Activated effector memory CD4-positive, alpha-beta T cell treated with anti-CD3 and anti-CD28 coated beads, Interleukin-2, amount 50 U/mL, for 16 hours (primary cell): ENCODE results near the gene FBXO42.
"Not testable (repeated sequence)": the region's sequence is repeated elsewhere in the genome, so short reads cannot be mapped to it uniquely, and the experiment has no call there.

Experiments
- DNase-seq: peaks from one replicate; pipeline ENCODE4 v3.0.0-alpha.2; 2020

Gene FBXO42

DNA sequence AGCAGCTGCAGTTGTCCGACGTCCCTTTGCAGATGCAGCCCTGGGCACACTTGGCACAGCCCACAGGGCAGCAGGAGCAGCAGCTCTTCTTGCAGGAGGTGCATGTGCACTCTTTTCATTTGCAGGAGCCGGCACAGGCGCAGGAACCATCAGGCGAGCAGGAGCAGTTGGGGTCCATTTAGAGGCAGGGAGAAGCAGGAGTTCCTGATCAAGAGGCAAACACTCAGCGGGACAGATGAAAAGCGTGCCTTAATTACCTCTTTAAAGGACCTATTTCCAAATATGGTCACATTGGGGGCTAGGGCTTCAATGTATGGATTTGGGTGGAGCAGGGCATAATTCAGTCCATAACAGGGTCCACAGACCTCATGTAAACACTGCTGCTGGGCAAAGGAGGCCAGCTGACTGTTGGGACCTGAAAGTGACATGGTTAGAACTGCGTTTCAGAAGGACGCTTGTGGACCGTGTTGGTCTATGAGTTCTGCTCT, 111.0 kb downstream of the FBXO42 start:
- DNase-seq, result peak; percentile 50

DNA sequence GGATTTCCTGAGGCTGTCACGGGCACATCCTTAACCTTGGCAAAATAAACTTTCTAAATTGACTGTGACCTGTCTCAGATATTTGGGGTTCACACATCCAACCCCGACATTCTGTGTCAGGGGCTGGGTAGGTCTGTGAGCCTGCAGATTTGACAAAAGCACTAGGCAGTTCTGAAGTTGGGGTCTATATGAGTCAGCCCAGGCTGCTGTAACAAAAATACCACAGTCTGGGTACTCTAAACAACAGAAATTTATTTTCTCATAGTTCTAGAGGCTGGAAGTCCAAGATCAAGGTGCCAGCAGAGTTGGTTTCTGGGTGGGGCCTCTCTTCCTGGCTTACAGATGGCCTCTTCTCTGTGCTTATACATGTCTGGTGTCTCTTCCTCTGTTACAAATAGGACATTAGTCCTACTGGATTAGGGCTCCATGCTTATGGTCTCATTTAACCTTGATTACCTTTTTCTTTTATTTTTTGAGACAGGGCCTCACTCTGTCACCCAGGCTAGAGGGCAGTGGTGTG, 112.2 kb downstream of the FBXO42 start:
- DNase-seq, result no peak

DNA sequence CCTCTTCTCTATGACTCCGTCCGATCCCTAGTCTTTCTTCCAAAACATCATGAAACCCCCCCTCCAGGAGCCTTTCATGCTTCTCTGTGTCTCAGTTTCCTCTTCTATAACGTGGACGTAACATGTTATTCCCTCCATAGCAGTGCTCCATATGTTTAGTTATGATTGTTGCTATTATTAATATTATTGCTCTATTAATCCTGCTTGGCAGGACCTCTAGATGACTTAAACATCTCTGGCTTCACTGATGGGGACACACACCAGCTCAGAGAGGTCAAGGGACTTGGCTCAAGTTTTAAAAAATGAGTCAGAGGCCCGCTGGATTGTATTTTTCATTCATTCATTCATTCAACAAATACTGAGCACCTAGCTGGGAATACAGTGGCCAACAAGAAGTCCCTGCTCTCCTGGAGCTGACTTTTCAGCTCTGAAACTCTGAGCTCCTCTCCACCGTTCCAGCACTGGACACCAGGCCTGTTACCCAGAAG, 114.9 kb downstream of the FBXO42 start:
- no peak for DNase-seq

DNA sequence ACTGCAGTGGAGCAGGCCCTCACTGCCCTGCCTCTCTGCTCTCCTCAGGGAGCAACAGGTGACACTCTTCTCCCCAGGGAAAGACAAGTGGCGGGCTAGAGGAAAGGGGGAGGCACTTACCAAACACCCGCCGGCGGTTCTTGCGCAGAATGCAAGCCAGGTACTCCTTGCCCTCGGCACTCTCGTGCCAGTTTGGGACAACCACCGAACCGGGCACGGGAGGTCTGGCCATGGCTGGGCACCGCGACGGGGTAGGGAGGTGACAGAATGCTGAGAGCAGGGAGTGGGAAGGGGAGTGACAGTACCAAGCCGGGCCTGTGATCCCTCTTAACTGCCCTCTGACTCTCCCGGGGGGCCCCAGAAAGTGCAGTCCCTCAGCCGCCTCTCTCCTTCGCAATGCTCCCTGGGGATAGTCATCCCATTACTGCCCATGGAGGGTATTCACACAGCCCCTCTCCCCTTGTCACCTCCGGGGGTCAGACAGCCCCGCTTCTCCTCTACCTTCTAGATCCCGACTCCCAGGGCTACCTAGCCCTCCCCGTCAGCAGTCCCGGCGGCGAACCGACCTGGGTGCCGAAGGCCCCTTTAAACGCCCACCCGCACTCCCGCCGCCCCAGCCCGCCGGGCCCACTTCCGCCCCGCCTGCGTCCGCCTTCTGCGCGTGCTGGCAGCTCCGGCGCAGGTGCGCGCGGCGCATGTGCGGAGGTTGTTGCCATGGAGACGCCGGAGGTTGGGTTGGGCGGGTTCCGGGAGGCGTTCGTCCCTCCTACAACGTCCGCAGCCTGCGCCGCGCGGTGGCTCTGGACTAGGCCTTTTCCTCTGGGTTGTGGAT, 115.6 kb downstream of the FBXO42 start, which contains the start of gene CPLANE2:
CPLANE2 (minus strand) TSS at position 673 of the 832 bp plus-strand sequence; CDS start at position 232, 441 bp downstream.
- DNase-seq, result peak; percentile 99

DNA sequence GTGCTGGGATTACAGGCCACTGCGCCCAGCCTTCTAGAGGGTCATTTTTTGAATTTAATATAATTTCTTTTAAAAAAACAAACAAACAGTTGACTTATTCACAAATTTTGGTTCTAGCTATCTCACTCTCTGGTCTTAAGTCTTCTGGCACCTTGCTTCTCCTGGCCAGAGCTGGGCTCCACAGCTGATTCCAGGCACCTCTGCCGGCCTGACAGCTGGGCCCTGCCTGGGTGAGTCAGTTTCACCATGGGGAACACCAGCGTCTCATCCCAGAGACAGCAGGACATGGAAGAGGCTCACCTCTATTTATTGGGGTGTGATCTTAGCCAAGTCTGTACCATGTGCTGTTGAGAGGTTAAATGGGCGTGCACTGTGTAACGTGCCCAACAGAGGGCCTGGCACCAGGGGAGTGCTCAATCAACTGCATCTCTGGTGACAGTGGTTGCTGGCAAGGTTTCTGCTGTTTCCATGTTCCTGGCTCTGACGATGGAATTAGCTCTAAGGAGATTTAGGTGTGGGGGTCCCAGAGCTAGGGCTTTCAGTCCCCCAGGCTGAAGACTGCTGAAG, 116.3 kb downstream of the FBXO42 start:
- peak; percentile 84 for DNase-seq

DNA sequence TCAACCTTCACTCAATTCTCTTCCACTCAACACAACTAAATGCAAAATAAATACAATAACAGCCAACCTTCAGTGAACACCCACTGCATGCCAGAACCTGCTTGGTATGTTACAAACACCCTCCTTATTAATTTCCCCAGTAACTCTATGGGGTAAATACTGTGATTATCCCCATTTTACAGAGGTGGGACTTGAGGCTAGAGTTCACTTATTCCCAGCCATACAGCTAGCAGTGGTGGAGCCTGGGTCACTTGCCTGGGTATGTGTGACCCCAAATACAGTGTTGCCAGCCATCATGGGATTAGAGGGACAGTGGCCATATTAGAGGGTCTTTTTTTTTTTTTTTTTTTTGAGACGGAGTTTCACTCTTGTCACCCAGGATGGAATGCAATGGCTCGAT, 116.9 kb downstream of the FBXO42 start:
- DNase-seq, result no peak

DNA sequence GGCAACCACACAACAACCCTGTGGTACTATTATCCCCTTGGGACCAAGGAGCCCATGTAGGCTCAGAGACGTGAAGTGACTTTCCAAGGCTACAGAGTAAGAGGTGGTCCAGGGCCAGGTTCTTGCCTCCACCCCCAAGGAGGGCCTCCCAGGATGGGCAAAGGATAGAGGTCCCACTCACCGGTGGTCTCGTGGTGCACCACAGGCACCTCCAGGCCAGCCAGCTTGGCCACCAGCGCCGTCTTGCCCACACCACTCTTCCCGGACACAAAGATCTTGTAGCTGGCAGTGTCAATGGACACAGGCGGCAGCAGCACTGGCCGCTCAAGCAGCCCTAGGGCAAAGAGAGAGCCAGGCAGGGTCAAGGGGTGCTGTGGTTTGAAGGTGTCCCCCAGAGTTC, 118.8 kb downstream of the FBXO42 start:
- no peak for DNase-seq

DNA sequence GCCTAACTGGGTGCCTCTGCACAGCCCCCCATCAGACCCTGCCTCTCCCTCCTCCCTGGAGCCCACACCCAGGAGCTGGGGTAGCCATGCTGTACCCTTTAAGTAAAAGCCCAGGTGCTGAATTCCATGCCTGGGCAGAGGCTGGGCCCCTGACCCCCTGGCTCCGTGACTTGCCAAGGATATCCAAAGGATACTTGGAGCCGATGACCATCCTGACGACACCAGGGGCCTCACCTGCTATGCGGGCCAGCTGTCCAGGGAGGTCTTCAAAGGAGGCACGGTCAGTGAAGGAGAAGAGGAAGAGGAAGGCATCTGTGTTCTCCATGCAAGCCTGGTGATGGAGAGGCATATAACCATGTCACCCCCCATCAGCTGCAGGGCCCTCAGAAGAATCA, 120.0 kb downstream of the FBXO42 start:
- no peak for DNase-seq

DNA sequence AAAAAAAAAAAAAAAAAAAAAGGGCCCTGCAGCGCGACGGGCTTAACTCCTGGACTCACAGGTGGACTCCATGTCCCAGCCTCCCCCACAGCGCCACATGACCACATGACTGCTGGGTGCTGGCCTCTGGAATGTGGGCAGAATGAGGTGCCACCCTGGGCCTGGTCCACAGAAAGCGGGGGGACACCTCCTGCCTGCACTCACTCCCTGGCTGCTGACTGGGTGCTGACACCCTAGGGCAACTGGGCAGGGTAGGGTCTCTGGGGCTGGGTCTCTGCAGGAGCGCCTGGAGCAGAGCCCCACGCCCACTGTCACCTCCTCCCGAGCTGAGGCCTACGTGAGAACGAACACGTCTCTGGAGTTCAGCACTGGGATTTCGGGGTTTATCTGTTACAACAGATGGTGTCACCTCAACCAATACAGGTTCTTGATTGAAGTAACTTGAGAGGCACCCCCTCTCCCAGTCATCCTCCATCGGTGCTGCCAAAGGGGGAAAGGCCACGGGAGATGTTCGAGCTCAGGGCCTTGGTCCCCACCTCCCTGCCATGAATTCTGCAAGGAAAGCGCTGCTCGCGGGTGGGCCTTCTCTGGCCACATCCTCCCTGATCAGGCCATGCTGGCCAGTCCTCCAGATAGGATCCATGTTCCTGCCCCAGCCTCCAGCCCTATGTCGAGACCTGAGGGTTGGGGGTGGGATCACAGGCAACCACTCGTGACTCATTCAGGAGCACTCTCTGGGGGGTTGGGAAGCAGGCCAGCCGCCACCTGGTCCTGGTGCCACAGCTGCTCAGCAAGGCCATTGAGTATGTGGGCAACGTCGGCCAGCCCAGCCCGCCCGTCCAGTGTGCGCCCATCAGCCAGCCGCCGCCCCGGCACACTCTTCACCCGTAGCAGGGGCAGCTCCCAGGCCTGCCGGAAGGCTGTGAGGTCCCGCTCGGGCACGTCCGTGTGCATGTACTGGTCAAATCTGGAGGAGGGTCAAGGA, 120.7 kb downstream of the FBXO42 start:
- DNase-seq, result no peak

DNA sequence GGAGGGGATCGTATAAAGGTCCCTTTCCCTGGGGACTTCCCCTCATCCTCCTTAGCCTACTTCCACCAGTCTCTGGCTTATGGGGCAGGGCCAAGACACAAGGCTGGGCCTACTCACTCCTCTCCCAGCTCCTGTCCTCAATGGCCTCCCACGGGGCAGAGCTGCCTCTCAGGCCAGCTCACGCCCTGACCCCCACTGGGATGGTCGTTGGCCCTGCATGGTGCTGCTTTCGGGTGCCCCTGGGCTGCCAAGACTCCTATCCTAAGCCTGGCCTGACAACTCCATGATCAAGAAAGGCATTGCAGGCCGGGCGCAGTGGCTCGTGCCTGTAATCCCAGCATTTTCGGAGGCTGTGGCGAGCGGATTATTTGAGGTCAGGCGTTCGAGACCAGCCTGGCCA, 121.5 kb downstream of the FBXO42 start:
- DNase-seq, result no peak

DNA sequence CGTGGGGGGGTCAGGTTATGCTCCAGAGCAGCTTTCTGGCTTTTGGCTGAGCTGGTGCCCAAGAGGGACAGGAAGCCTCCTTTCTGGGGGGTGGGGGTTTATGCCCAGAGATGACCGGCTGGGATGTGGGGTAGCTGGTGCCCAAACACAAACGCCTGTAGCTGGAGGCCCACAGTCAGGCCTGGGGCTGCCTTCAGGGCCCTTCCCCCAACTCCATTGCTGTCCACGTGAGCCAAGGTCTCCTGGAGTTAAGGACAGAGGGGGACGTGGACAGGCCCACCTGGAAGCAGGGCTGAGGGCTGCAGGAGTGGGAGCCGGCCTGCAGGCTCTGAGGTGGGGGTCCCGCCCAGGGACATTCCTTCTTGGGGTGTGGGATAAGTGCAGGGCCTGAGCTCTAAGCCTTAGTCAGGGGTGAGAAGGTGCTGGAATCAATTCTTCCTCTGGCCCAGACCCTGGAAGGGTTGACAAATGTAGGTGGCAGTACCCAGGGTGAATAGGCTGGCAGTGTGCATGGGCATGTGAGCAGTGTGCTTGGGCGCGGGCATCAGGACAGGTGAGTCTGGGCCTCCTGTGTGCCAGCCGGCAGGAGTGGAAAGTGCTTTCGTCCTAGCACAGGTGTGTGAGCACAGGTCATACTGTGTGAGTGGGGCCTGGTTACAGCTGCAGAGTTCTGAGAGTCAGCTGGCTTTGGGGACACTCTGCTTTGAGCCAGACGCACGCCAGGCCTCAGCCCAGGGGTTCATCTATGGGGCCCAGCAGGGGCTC, 122.1 kb downstream of the FBXO42 start:
- DNase-seq, result no peak

DNA sequence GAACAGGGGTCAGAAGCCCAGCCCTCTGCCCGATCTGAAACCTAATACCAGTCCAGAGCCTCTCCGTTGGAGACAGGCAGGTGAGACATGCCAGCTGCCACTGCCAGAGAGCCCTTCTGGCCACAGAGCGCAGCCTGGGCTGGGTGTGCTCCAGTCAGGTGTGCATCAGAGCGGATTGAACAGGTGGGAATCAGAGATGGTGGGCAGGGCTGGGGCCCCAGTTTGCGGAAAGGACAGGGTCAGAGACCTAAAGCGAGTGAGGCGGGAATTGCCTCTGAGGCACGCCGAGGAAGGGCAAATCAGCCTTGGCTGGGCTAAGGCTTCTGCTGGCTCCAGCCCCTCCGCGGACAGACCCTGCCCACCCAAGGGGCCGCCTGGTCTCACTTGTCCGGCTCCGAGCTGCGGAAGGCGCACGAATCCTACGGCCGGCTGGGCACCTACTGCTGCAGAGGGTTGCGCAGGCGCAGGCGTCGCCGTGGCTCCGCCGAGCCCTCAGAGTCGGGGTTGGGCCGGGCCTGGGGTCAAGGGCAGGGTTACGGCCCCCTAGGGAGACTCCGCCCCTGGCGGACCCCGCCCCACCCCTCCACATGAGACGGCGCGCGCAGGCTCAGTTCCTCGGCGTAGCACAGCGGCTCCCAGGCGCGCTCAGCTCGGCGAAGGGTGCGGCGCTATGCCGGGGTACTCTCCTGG, 125.6 kb downstream of the FBXO42 start:
- DNase-seq, result no peak

DNA sequence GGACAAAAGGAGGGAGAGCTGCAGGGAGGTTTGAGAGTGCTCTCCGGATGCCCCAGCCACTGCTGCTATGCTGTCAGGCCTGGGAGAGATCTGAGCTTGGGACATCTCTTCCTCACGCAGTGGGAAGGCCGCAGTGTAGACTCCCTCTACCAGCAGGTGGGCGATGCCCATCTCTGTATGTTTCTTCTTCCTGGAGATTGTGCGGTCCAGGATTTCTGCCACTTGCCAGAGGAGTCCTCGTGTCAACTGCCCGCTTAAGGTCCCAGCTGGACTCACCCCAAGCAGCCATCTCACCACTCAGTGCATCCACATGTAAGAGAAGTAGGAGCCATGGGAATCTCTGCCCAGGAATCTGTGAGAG, 126.2 kb downstream of the FBXO42 start:
- DNase-seq, result no peak

DNA sequence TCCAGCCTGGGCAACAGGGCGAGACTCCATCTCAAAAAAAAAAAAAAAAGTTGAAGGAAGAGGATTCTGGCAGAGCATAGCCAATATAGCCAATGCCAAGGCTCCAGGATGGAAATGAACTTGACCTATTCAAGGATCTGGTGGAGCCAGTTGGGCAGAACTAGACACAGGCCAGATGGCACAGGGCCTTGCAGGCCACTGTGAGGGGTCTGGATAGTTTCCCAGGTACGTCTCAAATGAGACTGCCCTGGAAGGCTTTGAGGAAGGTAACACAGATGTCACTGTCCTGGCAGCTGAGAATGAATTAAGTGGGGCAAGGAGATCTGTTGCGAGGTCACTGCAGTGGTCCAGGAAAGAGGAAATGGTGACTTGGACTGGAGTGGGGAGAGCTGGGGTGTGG, 127.8 kb downstream of the FBXO42 start:
- DNase-seq, result no peak

DNA sequence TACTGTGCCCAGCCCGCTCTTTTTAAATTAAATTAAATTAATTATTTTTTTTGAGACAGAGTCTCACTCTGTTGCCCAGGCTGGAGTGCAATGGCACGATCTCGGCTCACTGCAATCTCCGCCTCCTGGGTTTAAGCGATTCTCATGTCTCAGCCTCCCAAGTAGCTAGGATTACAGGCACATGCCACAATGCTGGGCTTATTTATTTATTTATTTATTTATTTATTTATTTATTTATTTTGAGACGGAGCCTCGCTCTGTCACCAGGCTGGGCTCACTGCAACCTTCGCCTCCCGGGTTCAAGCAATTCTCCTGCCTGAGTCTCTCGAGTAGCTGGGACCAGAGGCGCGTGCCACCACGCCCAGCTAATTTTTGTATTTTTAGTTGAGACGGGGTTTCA, 129.6 kb downstream of the FBXO42 start:
- not testable (repeated sequence) for DNase-seq

DNA sequence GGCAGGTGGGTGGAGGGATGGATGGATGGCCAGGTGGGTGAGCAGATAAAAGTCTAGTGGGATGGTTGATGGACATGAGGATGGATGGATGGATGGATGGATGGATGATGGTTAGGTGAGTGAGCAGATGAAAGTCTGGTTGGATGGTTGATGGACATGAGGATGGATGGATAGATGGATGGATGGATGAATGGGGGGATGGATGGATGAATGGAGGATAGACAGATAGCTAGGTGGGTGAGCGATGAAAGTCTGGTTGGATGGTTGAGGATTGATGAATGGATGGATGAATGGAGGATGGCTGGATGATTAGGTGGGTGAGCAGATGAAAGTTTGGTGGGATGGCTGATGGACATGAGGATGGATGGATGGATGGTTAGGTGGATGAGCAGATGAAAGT, 130.8 kb downstream of the FBXO42 start:
- DNase-seq, result no peak

DNA sequence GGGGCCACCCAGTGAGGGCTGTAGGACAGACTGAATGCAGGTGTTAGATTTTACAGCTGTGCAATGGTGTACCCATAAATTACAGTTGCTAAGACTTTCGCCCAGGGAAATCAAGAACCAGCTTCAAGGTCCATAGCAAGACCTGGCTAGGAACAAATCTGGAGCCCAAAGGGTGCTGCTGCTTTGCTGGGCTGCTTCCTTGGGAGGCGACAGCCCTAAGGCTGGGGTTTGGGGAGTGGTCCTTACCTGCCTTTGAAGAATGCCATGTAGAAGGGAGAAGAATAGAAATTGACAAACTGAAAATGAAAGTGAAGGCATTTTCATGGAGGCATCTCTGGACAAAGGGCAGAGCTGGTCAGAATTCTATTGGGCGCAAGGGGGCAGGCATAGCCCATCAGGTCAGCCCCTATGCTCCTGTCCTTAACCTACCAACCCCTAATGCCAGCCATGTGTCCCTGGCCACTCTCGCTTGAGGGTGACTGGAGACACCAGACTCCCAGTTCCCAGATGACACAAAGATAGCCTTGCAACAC, 132.2 kb downstream of the FBXO42 start:
- DNase-seq, result no peak

DNA sequence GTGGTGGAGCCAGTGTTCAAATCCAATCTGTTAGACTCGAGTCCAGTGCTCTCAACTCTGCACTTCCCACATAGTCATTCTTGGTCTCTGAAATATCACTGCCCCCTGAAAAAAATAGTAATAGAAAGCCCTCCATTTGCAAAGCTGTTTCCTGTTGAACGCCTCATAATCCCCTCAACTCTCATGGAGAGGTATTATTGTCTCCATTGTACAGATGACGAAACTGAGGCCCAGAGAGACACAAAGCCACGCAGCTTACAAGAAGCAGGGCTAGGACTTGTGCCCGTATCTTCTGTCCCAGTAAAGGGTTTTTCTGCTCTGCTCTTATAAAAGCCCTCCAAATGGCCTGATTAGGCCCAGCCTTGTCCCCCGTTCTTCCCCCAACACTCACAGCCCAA, 133.6 kb downstream of the FBXO42 start:
- DNase-seq, result no peak

DNA sequence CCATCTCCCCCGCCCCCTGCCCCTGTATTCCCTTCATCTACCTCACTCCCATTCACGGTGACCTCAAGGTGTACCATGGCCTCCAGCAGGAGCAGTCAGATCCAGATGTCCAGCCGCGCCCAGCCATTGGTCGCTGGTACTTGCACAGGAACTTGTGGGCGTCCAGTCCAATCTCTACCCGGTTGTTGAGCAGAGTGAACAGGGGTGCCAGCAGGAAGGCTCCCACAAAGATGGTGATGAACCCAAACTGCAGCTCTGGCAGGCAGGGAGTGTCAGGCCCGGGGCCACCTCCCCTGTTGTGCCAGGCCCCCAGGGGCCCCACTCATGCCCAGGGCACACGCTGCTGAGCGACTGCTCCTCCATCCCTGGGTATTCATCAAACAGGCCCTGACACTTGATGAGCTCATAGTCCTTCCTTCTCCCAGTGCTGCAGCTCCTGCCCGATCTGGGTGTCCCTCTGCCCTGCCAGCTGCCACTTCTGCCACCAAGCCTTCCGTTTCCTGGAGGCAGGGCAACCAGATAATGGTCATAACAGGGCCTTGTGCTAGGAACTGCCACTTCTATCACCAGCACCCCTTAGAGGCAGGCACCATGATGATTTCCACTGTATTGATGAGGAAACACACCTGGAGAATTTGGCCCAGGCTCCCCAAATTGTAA, 134.1 kb downstream of the FBXO42 start:
- DNase-seq, result no peak

DNA sequence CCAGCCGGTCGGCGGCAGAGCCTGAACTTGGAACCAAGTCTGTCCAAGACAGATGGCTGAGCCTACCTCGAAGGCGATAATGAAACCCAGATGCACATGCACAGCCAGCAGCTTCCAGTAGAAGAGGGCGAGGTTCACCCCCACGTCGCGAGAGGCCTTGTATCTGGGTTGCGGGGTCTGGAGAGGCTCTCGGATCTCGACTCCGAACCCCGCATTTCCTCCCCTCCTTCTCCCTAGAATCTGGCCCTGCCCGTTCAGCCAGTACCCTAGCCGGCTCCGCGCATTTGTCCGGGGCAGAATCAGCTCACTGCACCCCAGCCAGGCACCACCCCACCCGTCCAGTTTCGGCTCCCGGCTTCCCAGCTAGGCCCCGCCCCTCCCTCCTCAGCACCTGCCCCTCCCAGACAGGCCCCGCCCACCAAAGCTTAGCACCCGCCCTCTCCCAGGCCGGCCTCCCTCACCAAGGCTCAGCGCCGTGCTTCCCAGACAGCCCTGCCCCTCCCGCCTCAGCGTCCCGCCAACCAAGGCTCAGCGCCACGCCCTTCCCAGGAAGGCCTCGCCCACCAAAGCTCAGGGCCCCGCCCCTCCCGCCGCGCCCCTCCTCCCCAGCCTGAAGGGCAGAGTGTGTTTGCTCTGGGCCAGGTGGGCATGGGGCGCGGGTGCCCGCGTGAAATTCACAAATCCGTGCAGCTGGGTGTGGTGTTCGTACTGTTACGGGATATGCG, 135.1 kb downstream of the FBXO42 start:
- DNase-seq, result peak; percentile 97
